HCT116 (cell line): ENCODE data around the gene CD82. TPM values are rescaled to one million over a fixed set of nuclear protein-coding genes. Genes with fewer than 3 reads are reported as not detected.

Experiments
- ATAC-seq: fragments of 200-7000 bp; cut with Tn5 transposase; 2 replicates; pipeline ENCODE4 v1.9.1; 2020; ENCODE audit warnings: mild to moderate bottlenecking, moderate library complexity
- BruUV-seq: library from RNA; stranded (reverse); fragments of 400-500 nt; replicated peaks from 2 replicates; lab custom pipeline; 2021; lab: Mats Ljungman, UMichigan
- CTCF ChIA-PET: fragments of 300-600 bp; sonication (Branson Sonifier 250); formaldehyde crosslinking; loops from one replicate; lab custom pipeline; 2021; ENCODE audit warnings: antibody characterized with exemption; lab: Charles Lee
- POLR2A ChIA-PET: fragments of 300-600, 350-600 bp; sonication (Branson Sonifier 250); formaldehyde crosslinking; loops from one replicate; lab custom pipeline; 2021; ENCODE audit warnings: antibody characterized with exemption; lab: Charles Lee
- RAD21 ChIA-PET, 2 experiments: fragments of 300-600 bp; sonication (Branson Sonifier 250); formaldehyde crosslinking; loops; one replicate each; lab custom pipeline; 2023; ENCODE audit warnings: low total read pairs in 2 of 2; ENCODE audit not compliant: uncharacterized antibody in 2 of 2, unreplicated experiment in 2 of 2, low non-redundant PET in 1 of 2; lab: Charles Lee
- DNase-seq: peaks from one replicate; pipeline ENCODE4 v3.0.0-alpha.2; 2010; ENCODE audit warnings: low read depth, low spot score
- H2AFZ ChIP-seq: fragments of 200-600 bp; shearing (Covaris generic), sonication (generic); 2 replicates; pipeline ENCODE4 v1.6.1; 2017; ENCODE audit warnings: low read depth, mixed run types, mixed read lengths, antibody characterized with exemption, low read length; ENCODE audit not compliant: poor library complexity, severe bottlenecking
- H3K27ac ChIP-seq: 2 replicates; pipeline ENCODE4 v1.5.1; 2012; ENCODE audit warnings: low read depth, low read length
- H3K27me3 ChIP-seq: fragments of 200-600 bp; sonication (generic); 2 replicates; pipeline ENCODE4 v1.6.1; 2016; ENCODE audit warnings: mixed run types, low read length, mixed read lengths; ENCODE audit not compliant: insufficient read depth
- H3K36me3 ChIP-seq, 2 experiments: fragments of 200-500 bp in 1 of 2; fragments of 200-600 bp in 1 of 2; sonication (Bioruptor generic) in 1 of 2; sonication (generic) in 1 of 2; 2 replicates each; pipeline versions ENCODE4 v1.5.1 to v1.6.1; 2014 to 2016; ENCODE audit warnings: low read length in 2 of 2, inconsistent platforms in 1 of 2, mixed read lengths in 1 of 2, mixed run types in 1 of 2; ENCODE audit not compliant: insufficient read depth in 2 of 2, control insufficient read depth in 1 of 2
- H3K4me1 ChIP-seq, 2 experiments: fragments of 200-600 bp in 1 of 2; sonication (generic) in 1 of 2; 2 replicates each; pipeline versions ENCODE4 v1.5.1 to v1.6.1; 2012 to 2017; ENCODE audit warnings: low read length in 2 of 2, inconsistent platforms in 1 of 2, mild to moderate bottlenecking in 1 of 2, mixed read lengths in 1 of 2, mixed run types in 1 of 2, moderate library complexity in 1 of 2; ENCODE audit not compliant: insufficient read depth in 2 of 2, control insufficient read depth in 1 of 2
- H3K4me2 ChIP-seq: fragments of 200-600 bp; sonication (generic); 2 replicates; pipeline ENCODE4 v1.6.1; 2017; ENCODE audit warnings: mixed run types, low read length, mixed read lengths
- H3K4me3 ChIP-seq, 2 experiments: fragments of 200-600 bp in 1 of 2; sonication (generic) in 1 of 2; replicated peaks in 1 of 2; 2 replicates each; pipeline ENCODE4 v1.5.1; 2011 to 2016; ENCODE audit warnings: low read length in 2 of 2, control low read depth in 1 of 2, low read depth in 1 of 2, mild to moderate bottlenecking in 1 of 2, mixed read lengths in 1 of 2, mixed run types in 1 of 2
- H3K79me2 ChIP-seq: fragments of 200-600 bp; sonication (generic); 2 replicates; pipeline ENCODE4 v1.6.1; 2017; ENCODE audit warnings: mild to moderate bottlenecking, mixed run types, low read length, moderate library complexity, mixed read lengths; ENCODE audit not compliant: insufficient read depth
- H3K9ac ChIP-seq: fragments of 200-600 bp; sonication (generic); 2 replicates; pipeline ENCODE4 v1.6.1; 2016; ENCODE audit warnings: low read length, mixed read lengths
- H3K9me2 ChIP-seq: fragments of 200-600 bp; sonication (generic), shearing (Covaris generic); 2 replicates; pipeline ENCODE4 v1.6.1; 2017; ENCODE audit warnings: mixed run types, mild to moderate bottlenecking, moderate library complexity; ENCODE audit not compliant: insufficient read depth
- H3K9me3 ChIP-seq, 2 experiments: fragments of 200-500 bp in 1 of 2; fragments of 200-600 bp in 1 of 2; sonication (Bioruptor generic) in 1 of 2; sonication (generic) in 1 of 2; 2 replicates each; pipeline ENCODE4 v1.6.1; 2014 to 2017; ENCODE audit warnings: low read length in 2 of 2, mixed read lengths in 2 of 2, inconsistent platforms in 1 of 2, low read depth in 1 of 2, mild to moderate bottlenecking in 1 of 2, mixed run types in 1 of 2, moderate library complexity in 1 of 2; ENCODE audit not compliant: control insufficient read depth in 1 of 2, insufficient read depth in 1 of 2
- H4K20me1 ChIP-seq: fragments of 200-600 bp; sonication (generic), shearing (Covaris generic); 2 replicates; pipeline ENCODE4 v1.6.1; 2017; ENCODE audit warnings: mixed run types, mild to moderate bottlenecking, moderate library complexity; ENCODE audit not compliant: insufficient read depth
- EGR1 ChIP-seq: IDR thresholded peaks from 2 replicates; pipeline ENCODE4 v1.6.1; 2012; ENCODE audit warnings: low read depth
- ELF1 ChIP-seq: IDR thresholded peaks from 2 replicates; pipeline ENCODE4 v1.6.1; 2012; ENCODE audit warnings: low read depth, borderline replicate concordance
- EZH2 ChIP-seq: fragments of 200-600 bp; sonication (generic); IDR thresholded peaks from 2 replicates; pipeline ENCODE4 v1.6.1; 2017; ENCODE audit warnings: antibody characterized with exemption, mixed run types
- FOSL1 ChIP-seq: IDR thresholded peaks from 2 replicates; pipeline ENCODE4 v1.6.1; 2012; ENCODE audit warnings: low read depth
- POLR2AphosphoS5 ChIP-seq: IDR thresholded peaks from 2 replicates; pipeline ENCODE4 v1.6.1; 2011; ENCODE audit warnings: mild to moderate bottlenecking, low read depth, low read length, moderate library complexity
- RAD21 ChIP-seq: IDR thresholded peaks from 2 replicates; pipeline ENCODE4 v1.6.1; 2012; ENCODE audit warnings: low read depth, mild to moderate bottlenecking
- SIN3A ChIP-seq: IDR thresholded peaks from 2 replicates; pipeline ENCODE4 v1.6.1; 2012; ENCODE audit warnings: low read depth
- TCF7L2 ChIP-seq: IDR thresholded peaks from 2 replicates; pipeline ENCODE4 v1.7.0; 2011; ENCODE audit warnings: borderline replicate concordance, inconsistent platforms; ENCODE audit not compliant: insufficient read depth, insufficient read length; ENCODE audit errors: extremely low read depth
- YY1 ChIP-seq: IDR thresholded peaks from 2 replicates; pipeline ENCODE4 v1.6.1; 2011; ENCODE audit warnings: low read length, low read depth, moderate library complexity, mild to moderate bottlenecking; ENCODE audit not compliant: insufficient replicate concordance; ENCODE audit errors: extremely low read depth
- ZFX ChIP-seq: fragments of 450-650 bp; IDR thresholded peaks from 2 replicates; pipeline ENCODE4 v1.6.1; 2017
- intact Hi-C: fragments of 100-400 bp; cut with micrococcal nuclease; formaldehyde crosslinking; loops from 2 replicates; pipeline ENCODE4 v1.10.0; 2022
- total RNA-seq: library from RNA; stranded (reverse); gene quantifications from one replicate; pipeline ENCODE4 v1.2.1, GENCODE V29; 2021; ENCODE audit not compliant: unreplicated experiment
- TF ChIP-seq, protein P1 (sequence below), 3 experiments: fragments of 200-600 bp in 1 of 3; sonication (generic) in 1 of 3; IDR thresholded peaks in 2 of 3; conservative IDR thresholded peaks in 1 of 3; 2 replicates each; pipeline ENCODE4 v1.5.1; 2012 to 2017; ENCODE audit warnings: low read depth in 2 of 3, low read length in 2 of 3, antibody characterized with exemption in 1 of 3, borderline replicate concordance in 1 of 3, control low read depth in 1 of 3, mild to moderate bottlenecking in 1 of 3, mixed read lengths in 1 of 3, mixed run types in 1 of 3, moderate library complexity in 1 of 3; ENCODE audit not compliant: insufficient read depth in 1 of 3
- TF ChIP-seq, protein P2 (sequence below): IDR thresholded peaks from 2 replicates; pipeline ENCODE4 v1.6.1; 2012; ENCODE audit warnings: low read depth
- TF ChIP-seq, protein P3 (sequence below): IDR thresholded peaks from 2 replicates; pipeline ENCODE4 v1.6.1; 2012

Gene CD82
- total RNA-seq, 1 experiment from 2014 or later: 16.7 TPM

DNA sequence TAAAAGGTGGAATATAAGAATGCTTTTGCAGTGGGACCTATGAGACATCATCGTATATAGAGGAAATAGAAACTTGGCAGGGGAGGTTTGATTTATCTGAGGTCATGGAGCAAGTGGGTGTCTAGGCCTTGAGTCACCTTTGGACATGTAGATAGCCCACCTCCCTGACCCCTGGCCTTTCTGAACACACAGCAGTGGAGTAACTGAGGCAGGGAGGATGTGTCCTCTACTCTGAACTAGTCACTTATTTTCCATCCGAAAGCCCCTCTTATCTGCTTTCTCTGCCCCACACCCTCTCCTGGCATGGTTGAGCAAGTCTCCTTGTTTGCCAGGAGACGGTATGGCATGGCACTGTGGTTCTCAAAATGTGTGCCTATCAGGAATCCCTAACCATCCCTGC, 7.9 kb downstream of the CD82 start:
- Histone ChIP-seq H3K4me2 (no peak overlapping the region), H3K27ac (no peak overlapping the region), H3K9ac (no peak overlapping the region), H3K36me3 (no peaks in the 10 kb centered on the region), H3K9me3 (no peaks in the 10 kb centered on the region), H3K27me3 (no peaks in the 10 kb centered on the region), H4K20me1 (no peaks in the 10 kb centered on the region), H3K4me3 (no peak overlapping the region), H3K4me1 (peaks cover 0 to 23% of the 10 kb centered on the region in 2 experiments; a peak in 2 of 4 replicates), H3K79me2 (no peaks in the 10 kb centered on the region), H3K9me2 (no peaks in the 10 kb centered on the region), H2AFZ (no peak overlapping the region)
- no peak for TF ChIP-seq TCF7L2
- TF ChIP-seq FOSL1: no peak
- TF ChIP-seq, protein P1, sequence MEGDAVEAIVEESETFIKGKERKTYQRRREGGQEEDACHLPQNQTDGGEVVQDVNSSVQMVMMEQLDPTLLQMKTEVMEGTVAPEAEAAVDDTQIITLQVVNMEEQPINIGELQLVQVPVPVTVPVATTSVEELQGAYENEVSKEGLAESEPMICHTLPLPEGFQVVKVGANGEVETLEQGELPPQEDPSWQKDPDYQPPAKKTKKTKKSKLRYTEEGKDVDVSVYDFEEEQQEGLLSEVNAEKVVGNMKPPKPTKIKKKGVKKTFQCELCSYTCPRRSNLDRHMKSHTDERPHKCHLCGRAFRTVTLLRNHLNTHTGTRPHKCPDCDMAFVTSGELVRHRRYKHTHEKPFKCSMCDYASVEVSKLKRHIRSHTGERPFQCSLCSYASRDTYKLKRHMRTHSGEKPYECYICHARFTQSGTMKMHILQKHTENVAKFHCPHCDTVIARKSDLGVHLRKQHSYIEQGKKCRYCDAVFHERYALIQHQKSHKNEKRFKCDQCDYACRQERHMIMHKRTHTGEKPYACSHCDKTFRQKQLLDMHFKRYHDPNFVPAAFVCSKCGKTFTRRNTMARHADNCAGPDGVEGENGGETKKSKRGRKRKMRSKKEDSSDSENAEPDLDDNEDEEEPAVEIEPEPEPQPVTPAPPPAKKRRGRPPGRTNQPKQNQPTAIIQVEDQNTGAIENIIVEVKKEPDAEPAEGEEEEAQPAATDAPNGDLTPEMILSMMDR (IDR thresholded peaks at IDR 0.05 in 2 of 3, conservative IDR thresholded peaks at IDR 0.05 in 1 of 3; ENCODE audit: borderline replicate concordance in 1 of 3, insufficient read depth in 1 of 3, low read depth in 2 of 3, low read length in 2 of 3): no peak
- TF ChIP-seq, protein P2, sequence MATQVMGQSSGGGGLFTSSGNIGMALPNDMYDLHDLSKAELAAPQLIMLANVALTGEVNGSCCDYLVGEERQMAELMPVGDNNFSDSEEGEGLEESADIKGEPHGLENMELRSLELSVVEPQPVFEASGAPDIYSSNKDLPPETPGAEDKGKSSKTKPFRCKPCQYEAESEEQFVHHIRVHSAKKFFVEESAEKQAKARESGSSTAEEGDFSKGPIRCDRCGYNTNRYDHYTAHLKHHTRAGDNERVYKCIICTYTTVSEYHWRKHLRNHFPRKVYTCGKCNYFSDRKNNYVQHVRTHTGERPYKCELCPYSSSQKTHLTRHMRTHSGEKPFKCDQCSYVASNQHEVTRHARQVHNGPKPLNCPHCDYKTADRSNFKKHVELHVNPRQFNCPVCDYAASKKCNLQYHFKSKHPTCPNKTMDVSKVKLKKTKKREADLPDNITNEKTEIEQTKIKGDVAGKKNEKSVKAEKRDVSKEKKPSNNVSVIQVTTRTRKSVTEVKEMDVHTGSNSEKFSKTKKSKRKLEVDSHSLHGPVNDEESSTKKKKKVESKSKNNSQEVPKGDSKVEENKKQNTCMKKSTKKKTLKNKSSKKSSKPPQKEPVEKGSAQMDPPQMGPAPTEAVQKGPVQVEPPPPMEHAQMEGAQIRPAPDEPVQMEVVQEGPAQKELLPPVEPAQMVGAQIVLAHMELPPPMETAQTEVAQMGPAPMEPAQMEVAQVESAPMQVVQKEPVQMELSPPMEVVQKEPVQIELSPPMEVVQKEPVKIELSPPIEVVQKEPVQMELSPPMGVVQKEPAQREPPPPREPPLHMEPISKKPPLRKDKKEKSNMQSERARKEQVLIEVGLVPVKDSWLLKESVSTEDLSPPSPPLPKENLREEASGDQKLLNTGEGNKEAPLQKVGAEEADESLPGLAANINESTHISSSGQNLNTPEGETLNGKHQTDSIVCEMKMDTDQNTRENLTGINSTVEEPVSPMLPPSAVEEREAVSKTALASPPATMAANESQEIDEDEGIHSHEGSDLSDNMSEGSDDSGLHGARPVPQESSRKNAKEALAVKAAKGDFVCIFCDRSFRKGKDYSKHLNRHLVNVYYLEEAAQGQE: no peak
- no peak for TF ChIP-seq SIN3A
- no peak for TF ChIP-seq EZH2
- TF ChIP-seq RAD21: no peak
- no peak for TF ChIP-seq ELF1
- TF ChIP-seq, protein P3, sequence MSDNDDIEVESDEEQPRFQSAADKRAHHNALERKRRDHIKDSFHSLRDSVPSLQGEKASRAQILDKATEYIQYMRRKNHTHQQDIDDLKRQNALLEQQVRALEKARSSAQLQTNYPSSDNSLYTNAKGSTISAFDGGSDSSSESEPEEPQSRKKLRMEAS: no peak
- TF ChIP-seq POLR2AphosphoS5: no peak
- TF ChIP-seq EGR1: no peak
- TF ChIP-seq YY1: no peak
- no peak for TF ChIP-seq ZFX
- RAD21 ChIA-PET: no interaction called here
- no TSS peak for BruUV-seq
- ATAC-seq (no peak), DNase-seq (no peak)
- POLR2A ChIA-PET: no interaction called here
- intact Hi-C loops: no loop called here
- CTCF ChIA-PET: no interaction called here
